ENCODE measurements around the gene GPR39. TPM values are rescaled to one million over a fixed set of nuclear protein-coding genes. Genes with fewer than 3 reads are reported as not detected.

The GPR39 gene
- total RNA-seq, 6 donors from 2014 or later: 10.1 to 45.9 (median 24.0) TPM

DNA sequence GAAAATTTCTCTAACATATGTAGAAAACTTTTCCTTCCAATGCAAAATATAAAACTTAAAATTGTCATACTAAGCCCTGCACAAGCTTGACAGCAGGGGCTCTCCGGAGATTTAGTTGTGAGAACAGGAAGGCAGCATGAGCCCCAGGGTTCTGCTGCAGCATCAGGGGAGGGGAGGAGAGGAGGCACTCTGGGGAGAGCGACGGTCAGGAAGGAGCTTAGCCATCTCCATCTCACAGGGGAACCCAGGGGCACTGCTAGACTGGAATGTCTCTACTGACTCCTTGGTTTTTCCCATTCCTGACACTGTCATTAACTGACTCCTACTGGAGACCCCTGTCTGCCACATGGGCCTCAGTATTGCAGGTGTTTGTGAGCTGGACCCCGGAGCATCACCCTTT is 123.6 kb downstream of the GPR39 start:
- TF ChIP-seq EP300 (IDR thresholded peaks at IDR 0.05): no peak
- TF ChIP-seq POLR2AphosphoS5 (IDR thresholded peaks at IDR 0.05): no peak
- TF ChIP-seq, protein P1, sequence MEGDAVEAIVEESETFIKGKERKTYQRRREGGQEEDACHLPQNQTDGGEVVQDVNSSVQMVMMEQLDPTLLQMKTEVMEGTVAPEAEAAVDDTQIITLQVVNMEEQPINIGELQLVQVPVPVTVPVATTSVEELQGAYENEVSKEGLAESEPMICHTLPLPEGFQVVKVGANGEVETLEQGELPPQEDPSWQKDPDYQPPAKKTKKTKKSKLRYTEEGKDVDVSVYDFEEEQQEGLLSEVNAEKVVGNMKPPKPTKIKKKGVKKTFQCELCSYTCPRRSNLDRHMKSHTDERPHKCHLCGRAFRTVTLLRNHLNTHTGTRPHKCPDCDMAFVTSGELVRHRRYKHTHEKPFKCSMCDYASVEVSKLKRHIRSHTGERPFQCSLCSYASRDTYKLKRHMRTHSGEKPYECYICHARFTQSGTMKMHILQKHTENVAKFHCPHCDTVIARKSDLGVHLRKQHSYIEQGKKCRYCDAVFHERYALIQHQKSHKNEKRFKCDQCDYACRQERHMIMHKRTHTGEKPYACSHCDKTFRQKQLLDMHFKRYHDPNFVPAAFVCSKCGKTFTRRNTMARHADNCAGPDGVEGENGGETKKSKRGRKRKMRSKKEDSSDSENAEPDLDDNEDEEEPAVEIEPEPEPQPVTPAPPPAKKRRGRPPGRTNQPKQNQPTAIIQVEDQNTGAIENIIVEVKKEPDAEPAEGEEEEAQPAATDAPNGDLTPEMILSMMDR (IDR thresholded peaks at IDR 0.05): no peak
- no peak for TF ChIP-seq POLR2A (IDR thresholded peaks at IDR 0.05)
- Histone ChIP-seq H3K27me3 (no peaks in the 10 kb centered on the region), H3K4me1 (no peaks in the 10 kb centered on the region), H3K36me3 (no peaks in the 10 kb centered on the region), H3K4me3 (no peak overlapping the region), H3K9me3 (peaks cover 0 to 25% (median 6%) of the 10 kb centered on the region in 4 donors), H3K27ac (no peak overlapping the region)
- no peak for ATAC-seq (ENCODE audit: low FRiP score in 2 of 2)
- 69 to 80% methylated on average over 3 to 4 of the region's 4 CpGs for WGBS, 2 donors
- no peak for DNase-seq

DNA sequence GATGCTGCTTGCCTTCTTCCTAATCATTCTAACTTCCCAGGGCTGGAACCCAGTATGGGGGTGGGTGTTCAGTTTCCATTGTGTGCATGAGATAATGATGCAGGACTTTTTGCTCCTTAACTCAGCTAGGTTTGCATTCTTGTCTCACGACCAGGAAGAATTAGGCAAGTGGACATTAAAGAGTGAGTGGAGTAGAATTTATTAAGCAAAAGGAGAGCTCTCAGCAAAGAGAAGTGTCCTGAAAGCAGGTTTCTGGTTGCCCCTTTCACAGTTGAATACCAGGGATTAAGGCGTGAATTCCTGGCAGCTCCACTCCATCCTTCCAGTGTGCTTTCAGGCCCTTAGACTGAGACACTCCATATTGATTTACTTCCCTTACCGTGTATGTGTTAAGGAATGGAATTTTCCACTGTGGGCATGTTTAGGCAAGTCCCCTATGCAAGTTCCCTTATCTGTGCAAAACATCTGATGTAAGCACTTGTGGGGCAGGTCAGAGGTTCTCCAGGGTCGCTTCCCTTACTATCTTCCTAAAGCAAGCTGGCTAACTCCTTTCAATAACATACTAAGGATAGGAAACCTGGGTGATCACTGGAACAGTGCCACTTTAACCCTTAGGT is 126.5 kb downstream of the GPR39 start:
- 45 to 46% methylated on average over 4 of the region's 4 CpGs for WGBS, 2 donors
- TF ChIP-seq EP300 (IDR thresholded peaks at IDR 0.05) (no peak), POLR2A (IDR thresholded peaks at IDR 0.05) (no peak), POLR2AphosphoS5 (IDR thresholded peaks at IDR 0.05) (no peak)
- TF ChIP-seq, protein P1 (IDR thresholded peaks at IDR 0.05): no peak
- ATAC-seq (ENCODE audit: low FRiP score in 2 of 2) (no peak), DNase-seq (no peak)
- H3K27ac ChIP-seq: no peak overlapping the region
- no peaks in the 10 kb centered on the region for H3K4me1 ChIP-seq
- H3K4me3 ChIP-seq: no peak overlapping the region
- no peaks in the 10 kb centered on the region for H3K27me3 ChIP-seq
- peaks cover 0 to 25% (median 6%) of the 10 kb centered on the region in 4 donors for H3K9me3 ChIP-seq
- no peaks in the 10 kb centered on the region for H3K36me3 ChIP-seq

DNA sequence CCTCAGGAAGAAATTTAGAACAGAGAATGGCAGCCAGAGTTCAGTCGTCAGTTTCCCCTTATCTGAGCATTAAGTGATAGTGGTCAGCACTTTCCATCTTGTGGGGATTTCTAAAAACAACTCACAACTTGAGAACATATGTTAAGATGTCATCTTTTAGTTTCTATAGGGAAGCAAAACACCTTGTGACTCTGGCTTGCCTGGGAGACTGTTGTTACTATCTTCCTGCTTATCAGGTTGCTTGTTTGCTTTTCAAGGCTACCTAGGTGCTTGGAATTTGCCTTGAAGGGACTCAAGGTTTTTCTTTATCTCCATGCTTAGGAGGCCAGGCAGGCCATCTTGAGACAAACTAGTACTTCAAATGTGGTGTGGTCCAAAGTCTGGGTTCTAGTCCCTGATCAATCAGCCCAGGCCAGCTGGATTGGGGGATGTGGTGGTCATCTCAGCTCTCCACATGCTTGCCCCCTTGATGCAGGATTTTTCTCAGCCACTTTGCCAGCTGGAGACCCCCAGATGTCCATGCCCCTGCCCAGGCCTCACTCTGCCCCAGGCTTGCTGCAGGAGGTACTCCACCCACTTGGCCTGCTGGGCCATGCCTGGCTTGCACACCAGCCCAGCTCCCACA is 127.5 kb downstream of the GPR39 start:
- 61 to 79% methylated on average over 1 of the region's 1 CpG for WGBS, 2 donors
- DNase-seq: peak in 1 of 2 donors; percentile 32
- Histone ChIP-seq H3K36me3 (no peaks in the 10 kb centered on the region), H3K27me3 (no peaks in the 10 kb centered on the region), H3K4me1 (no peaks in the 10 kb centered on the region), H3K9me3 (peaks cover 0 to 25% (median 6%) of the 10 kb centered on the region in 4 donors), H3K27ac (no peak overlapping the region), H3K4me3 (no peak overlapping the region)
- TF ChIP-seq POLR2AphosphoS5 (IDR thresholded peaks at IDR 0.05) (no peak), POLR2A (IDR thresholded peaks at IDR 0.05) (no peak), EP300 (IDR thresholded peaks at IDR 0.05) (no peak)
- TF ChIP-seq, protein P1 (IDR thresholded peaks at IDR 0.05): no peak
- ATAC-seq (ENCODE audit: low FRiP score in 2 of 2): no peak

DNA sequence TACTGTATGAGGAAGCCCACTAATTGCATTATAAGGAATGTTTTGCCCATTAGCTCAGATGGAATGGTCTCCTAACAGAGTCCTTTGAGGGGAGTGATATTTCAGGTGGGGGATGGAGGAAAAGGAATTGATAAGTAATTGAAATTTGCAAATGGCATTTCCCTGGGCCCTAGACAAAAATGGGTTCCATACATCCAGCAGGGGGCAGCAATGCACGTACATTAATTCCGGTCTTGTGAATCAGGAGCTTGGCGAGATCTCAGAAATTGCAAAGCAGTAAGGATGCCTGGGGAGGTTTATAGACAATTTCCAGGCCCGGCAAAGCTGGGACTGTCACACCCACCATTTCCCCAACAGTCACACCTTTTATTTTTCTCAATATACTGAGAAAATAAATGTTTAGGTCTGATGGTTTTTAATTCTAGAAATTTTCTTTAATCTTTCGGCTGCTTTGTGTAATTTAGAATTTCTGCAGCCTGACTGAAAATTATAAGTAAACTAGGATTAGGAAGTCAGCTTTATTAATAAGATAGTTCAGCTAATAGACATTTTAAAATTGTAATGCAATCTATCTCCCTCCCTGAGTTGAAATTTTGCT is 130.6 kb downstream of the GPR39 start:
- Histone ChIP-seq H3K27ac (no peak overlapping the region), H3K36me3 (no peaks in the 10 kb centered on the region), H3K27me3 (no peaks in the 10 kb centered on the region), H3K4me1 (no peaks in the 10 kb centered on the region), H3K9me3 (peaks cover 0 to 25% (median 6%) of the 10 kb centered on the region in 4 donors), H3K4me3 (no peak overlapping the region)
- ATAC-seq (ENCODE audit: low FRiP score in 2 of 2) (peak in 1 of 2 donors; percentile 63), DNase-seq (peak in 1 of 2 donors; percentile 55)
- WGBS, 2 donors: 20 to 22% methylated on average over 5 of the region's 5 CpGs
- TF ChIP-seq POLR2AphosphoS5 (IDR thresholded peaks at IDR 0.05) (no peak), EP300 (IDR thresholded peaks at IDR 0.05) (no peak), POLR2A (IDR thresholded peaks at IDR 0.05) (no peak)
- TF ChIP-seq, protein P1 (IDR thresholded peaks at IDR 0.05): peak; percentile 27 to 67 (median 60)

Data from upper lobe of left lung (tissue), 6 donors.